ENCODE data around the gene CARHSP1.
A peak's percentile ranks its signal among the peaks of the same experiment; 100 is the strongest.

Gene CARHSP1

GRCh38 chr16:8869212-8869987, 594 bp upstream of the CARHSP1 start:
- no peak for DNase-seq (ENCODE audit: low read depth in 2 of 2)
- TF ChIP-seq, protein P1, sequence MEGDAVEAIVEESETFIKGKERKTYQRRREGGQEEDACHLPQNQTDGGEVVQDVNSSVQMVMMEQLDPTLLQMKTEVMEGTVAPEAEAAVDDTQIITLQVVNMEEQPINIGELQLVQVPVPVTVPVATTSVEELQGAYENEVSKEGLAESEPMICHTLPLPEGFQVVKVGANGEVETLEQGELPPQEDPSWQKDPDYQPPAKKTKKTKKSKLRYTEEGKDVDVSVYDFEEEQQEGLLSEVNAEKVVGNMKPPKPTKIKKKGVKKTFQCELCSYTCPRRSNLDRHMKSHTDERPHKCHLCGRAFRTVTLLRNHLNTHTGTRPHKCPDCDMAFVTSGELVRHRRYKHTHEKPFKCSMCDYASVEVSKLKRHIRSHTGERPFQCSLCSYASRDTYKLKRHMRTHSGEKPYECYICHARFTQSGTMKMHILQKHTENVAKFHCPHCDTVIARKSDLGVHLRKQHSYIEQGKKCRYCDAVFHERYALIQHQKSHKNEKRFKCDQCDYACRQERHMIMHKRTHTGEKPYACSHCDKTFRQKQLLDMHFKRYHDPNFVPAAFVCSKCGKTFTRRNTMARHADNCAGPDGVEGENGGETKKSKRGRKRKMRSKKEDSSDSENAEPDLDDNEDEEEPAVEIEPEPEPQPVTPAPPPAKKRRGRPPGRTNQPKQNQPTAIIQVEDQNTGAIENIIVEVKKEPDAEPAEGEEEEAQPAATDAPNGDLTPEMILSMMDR (IDR thresholded peaks at IDR 0.05; ENCODE audit: low read depth, low read length): no peak
- peak overlapping the region; percentile 33 to 50 for H3K4me3 ChIP-seq (replicated peaks in 1 of 2; ENCODE audit: low read depth in 2 of 2, low read length in 2 of 2)

DNA sequence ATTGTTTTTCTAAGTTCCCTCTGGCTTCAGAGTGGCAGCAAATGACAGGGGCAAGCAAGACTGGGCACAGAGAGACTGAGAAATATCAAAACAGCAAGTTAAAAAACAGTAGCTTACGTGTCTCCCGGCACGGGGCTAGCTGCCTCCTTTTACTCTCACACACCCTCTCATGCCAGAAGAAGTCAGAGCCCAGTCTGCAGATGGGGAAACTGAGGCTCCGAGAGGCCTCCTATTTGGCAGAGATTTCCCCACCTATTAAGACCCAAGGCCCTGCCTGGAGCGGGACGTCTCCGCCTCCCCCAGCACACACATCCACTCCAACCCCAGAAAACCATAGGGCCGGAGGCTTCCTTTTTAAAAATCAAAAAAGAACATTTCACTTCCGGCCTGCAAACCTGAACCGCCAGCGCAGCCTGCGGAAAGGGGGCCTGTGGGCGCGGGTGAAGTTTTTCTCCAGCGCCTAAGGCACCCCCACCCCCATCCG, 832 bp downstream of the CARHSP1 start:
- no peak for DNase-seq (ENCODE audit: low read depth in 2 of 2)
- H3K4me3 ChIP-seq (replicated peaks in 1 of 2; ENCODE audit: low read depth in 2 of 2, low read length in 2 of 2): peak overlapping the region; percentile 79 to 81
- TF ChIP-seq, protein P1 (IDR thresholded peaks at IDR 0.05; ENCODE audit: low read depth, low read length): no peak

DNA sequence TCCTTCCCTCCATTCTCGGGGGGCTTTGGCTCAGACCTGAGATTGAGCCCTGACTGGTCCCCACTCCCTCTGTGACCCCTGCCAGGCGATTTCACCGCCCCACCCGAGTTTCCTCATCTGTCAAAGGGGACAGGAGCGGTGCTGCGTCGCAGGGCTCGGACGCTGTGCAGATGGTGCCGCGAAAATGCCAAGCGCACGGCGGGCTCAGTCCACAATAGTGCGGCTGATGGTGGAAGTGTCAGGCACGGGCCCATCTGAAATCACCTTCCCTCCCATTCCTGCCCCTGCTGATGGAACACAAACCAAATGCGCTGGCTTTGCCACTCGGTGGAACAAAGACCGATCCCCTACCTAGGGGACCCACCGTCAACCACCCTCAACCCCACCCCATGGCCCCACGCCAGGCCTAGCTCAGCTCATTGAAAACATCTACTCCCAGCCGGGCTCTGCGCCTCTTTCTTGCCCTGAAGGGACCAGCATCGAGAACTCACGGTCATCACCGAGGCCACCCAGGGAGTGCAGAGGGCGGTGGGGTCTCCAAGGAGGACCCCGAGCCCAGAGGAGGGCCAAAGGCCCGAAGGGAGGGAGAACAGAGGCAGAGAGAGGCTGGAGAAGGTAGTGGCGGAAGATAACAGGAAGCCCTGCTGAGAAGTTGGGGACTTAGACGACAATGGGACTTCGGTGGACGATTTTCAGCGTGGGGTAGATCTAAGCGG, 1.4 kb downstream of the CARHSP1 start:
- H3K4me3 ChIP-seq (replicated peaks in 1 of 2; ENCODE audit: low read depth in 2 of 2, low read length in 2 of 2): peak overlapping the region; percentile 79 to 81
- no peak for DNase-seq (ENCODE audit: low read depth in 2 of 2)
- TF ChIP-seq, protein P1 (IDR thresholded peaks at IDR 0.05; ENCODE audit: low read depth, low read length): no peak

GRCh38 chr16:8866884-8867215, 2.0 kb downstream of the CARHSP1 start:
- peak overlapping the region; percentile 79 to 81 for H3K4me3 ChIP-seq (replicated peaks in 1 of 2; ENCODE audit: low read depth in 2 of 2, low read length in 2 of 2)
- no peak for DNase-seq (ENCODE audit: low read depth in 2 of 2)
- TF ChIP-seq, protein P1 (IDR thresholded peaks at IDR 0.05; ENCODE audit: low read depth, low read length): no peak

- DNase-seq (ENCODE audit: low read depth in 2 of 2): peak in 1 of 2 donors; percentile 75
- peak overlapping the region; percentile 79 to 81 for H3K4me3 ChIP-seq (replicated peaks in 1 of 2; ENCODE audit: low read depth in 2 of 2, low read length in 2 of 2)
- TF ChIP-seq, protein P1 (IDR thresholded peaks at IDR 0.05; ENCODE audit: low read depth, low read length): no peak
These were observed 2.5 kb downstream of the CARHSP1 start for GRCh38 chr16:8866118-8866883.

GRCh38 chr16:8865145-8865882, 3.5 kb downstream of the CARHSP1 start:
- TF ChIP-seq, protein P1 (IDR thresholded peaks at IDR 0.05; ENCODE audit: low read depth, low read length): no peak
- no peak for DNase-seq (ENCODE audit: low read depth in 2 of 2)
- no peak overlapping the region for H3K4me3 ChIP-seq (replicated peaks in 1 of 2; ENCODE audit: low read depth in 2 of 2, low read length in 2 of 2)

Measured in cardiac fibroblast (primary cell).